Muscle layer of colon (tissue), 2 donors: ENCODE data around the gene MINAR2.

Experiments
- H3K27ac ChIP-seq: one replicate; pipeline ENCODE4 v1.7.0; 2013; ENCODE audit warnings: low read depth, mild to moderate bottlenecking, low read length, moderate library complexity
- H3K27me3 ChIP-seq, 2 donors: one replicate each; pipeline ENCODE4 v1.7.0; 2013; ENCODE audit warnings: low read length in 2 of 2, mild to moderate bottlenecking in 2 of 2; ENCODE audit not compliant: insufficient read depth in 2 of 2, control insufficient read depth in 1 of 2
- H3K36me3 ChIP-seq: one replicate; pipeline ENCODE4 v1.7.0; 2013; ENCODE audit warnings: mild to moderate bottlenecking, low read length; ENCODE audit not compliant: insufficient read depth
- H3K4me1 ChIP-seq: one replicate; pipeline ENCODE4 v1.7.0; 2013; ENCODE audit warnings: mild to moderate bottlenecking, low read length; ENCODE audit not compliant: insufficient read depth
- H3K4me3 ChIP-seq, 2 donors: one replicate each; pipeline ENCODE4 v1.7.0; 2013; ENCODE audit warnings: low read length in 2 of 2, low read depth in 1 of 2, mild to moderate bottlenecking in 1 of 2, moderate library complexity in 1 of 2
- H3K9ac ChIP-seq: one replicate; pipeline ENCODE4 v1.7.0; 2013; ENCODE audit warnings: low read length
- H3K9me3 ChIP-seq: one replicate; pipeline ENCODE4 v1.7.0; 2013; ENCODE audit warnings: mild to moderate bottlenecking, low read length
- donor health status: abdominal sarcoma.
- donor health status: Adenocarcinoma of cecum.

MINAR2 gene

DNA sequence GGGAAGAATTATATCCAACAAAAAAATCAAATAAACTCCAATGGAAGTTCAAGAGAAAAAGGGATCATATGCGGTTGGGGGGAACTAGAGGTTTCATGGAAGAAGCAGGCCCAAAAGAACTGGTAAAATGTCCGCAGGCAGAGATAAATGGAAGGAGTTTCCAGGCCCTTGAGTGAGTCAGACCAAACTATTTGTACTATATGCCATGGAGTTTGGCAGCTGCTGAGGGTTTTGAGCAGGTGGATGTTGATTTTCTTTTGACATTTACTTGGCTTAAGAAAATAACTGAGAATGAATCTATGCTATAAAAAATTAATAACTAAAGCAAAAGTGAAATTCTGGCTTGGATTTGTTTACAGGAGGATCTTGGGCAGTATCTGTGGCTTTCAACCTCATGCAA is 33.7 kb downstream of the MINAR2 start:
- Histone ChIP-seq H3K27me3 (no peaks in the 10 kb centered on the region), H3K27ac (no peak overlapping the region), H3K4me3 (no peak overlapping the region), H3K9me3 (no peaks in the 10 kb centered on the region), H3K4me1 (no peaks in the 10 kb centered on the region), H3K9ac (no peak overlapping the region), H3K36me3 (no peaks in the 10 kb centered on the region)

DNA sequence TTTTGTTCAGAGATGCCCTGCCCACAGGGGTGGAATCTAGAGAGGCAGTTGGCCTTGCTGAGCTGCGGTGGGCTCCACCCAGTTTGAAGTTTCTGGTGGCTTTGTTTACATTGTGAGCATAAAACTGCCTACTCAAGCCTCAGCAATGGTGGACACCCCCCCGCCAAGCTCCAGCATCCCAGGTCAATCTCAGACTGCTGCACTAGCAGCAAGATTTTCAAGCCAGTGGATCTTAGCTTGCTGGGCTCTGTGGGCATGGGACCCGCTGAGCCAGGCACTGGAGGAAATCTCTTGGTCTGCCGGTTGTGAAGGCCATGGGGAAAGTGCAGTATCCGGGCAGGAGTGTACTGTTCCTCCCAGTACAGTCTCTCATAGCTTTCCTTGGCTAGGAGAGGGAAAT is 55.5 kb downstream of the MINAR2 start:
- Histone ChIP-seq H3K27ac (no peak overlapping the region), H3K4me3 (no peak overlapping the region), H3K27me3 (no peaks in the 10 kb centered on the region), H3K36me3 (no peaks in the 10 kb centered on the region), H3K4me1 (no peaks in the 10 kb centered on the region), H3K9ac (no peak overlapping the region), H3K9me3 (no peaks in the 10 kb centered on the region)

DNA sequence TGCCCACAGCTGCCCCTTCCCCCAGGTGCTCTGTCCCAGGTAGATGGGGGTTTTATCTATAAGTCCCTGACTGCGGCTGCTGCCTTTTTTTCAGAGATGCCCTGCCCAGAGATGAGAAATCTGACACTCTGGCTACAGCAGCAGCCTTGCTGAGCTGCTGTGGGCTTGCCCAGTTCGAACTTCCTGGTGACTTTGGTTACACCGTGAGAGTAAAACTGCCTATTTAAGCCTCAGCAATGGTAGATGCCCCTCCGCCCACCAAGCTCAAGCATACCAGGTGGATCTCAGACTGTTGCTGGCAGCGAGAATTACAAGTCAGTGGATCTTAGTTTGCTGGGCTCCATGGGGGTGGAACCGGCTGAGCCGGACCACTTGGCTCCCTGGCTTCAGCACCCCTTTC is 56.8 kb downstream of the MINAR2 start:
- H3K4me1 ChIP-seq: no peaks in the 10 kb centered on the region
- no peaks in the 10 kb centered on the region for H3K36me3 ChIP-seq
- no peak overlapping the region for H3K9ac ChIP-seq
- H3K27ac ChIP-seq: no peak overlapping the region
- no peaks in the 10 kb centered on the region for H3K9me3 ChIP-seq
- H3K4me3 ChIP-seq: no peak overlapping the region
- H3K27me3 ChIP-seq: no peaks in the 10 kb centered on the region

DNA sequence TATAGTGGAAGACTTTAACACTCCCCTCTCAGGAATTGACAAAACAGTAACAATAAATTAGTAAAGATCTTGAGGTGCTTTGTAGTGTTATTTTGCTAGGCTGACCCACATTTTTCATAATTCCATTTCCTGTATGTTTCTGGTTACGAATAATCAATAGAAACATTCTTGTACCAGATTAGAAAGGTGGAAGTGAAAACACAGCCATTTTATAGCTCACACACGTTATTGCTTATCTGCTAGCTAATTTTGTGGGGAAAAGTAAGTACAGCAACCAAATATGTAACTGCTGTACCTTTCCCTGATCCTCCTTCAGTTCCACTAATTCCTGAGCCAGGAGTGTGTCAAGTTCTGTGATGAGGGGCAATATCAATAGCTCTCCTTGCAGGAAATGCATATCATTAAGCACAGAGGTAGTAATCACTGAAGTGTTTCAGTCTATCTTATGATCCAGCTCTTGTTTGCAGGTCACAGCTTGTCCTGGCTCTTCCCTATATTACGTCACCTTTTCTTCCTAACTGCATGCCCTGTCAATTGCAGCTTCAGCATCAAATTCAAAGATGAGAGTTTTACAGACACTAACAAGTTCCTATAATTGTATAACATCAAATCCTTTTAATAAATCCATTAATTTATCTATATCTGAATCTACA is 59.4 kb downstream of the MINAR2 start:
- Histone ChIP-seq H3K9me3 (no peaks in the 10 kb centered on the region), H3K27me3 (no peaks in the 10 kb centered on the region), H3K36me3 (no peaks in the 10 kb centered on the region), H3K9ac (no peak overlapping the region), H3K4me1 (no peaks in the 10 kb centered on the region), H3K4me3 (no peak overlapping the region), H3K27ac (no peak overlapping the region)
